HG02678 (cell line): ENCODE results near the gene NOL8.

ENCODE experiments used
- ATAC-seq: cut with Tn5 transposase; IDR thresholded peaks from one replicate; pipeline ENCODE4 v1.9.1; 2021; ENCODE audit warnings: mild to moderate bottlenecking, moderate library complexity; ENCODE audit not compliant: unreplicated experiment

NOL8 gene

GRCh38 chr9:92325269-92325990, at the start of gene NOL8, which contains the start of gene CENPP:
NOL8 (minus strand) TSS chr9:92325350; CDS start chr9:92324161, 1,189 bp downstream.
CENPP (plus strand) TSS chr9:92325953.
- ATAC-seq = peak; percentile 95

- ATAC-seq = no peak
These were observed 48.0 kb upstream of the NOL8 start for GRCh38 chr9:92373167-92373566.

GRCh38 chr9:92369075-92369474, 43.9 kb upstream of the NOL8 start:
- no peak for ATAC-seq

- no peak for ATAC-seq
These were observed 34.9 kb upstream of the NOL8 start for GRCh38 chr9:92360083-92360482.

- ATAC-seq = no peak
These were observed 34.3 kb upstream of the NOL8 start for GRCh38 chr9:92359394-92359995.

- ATAC-seq = no peak
These were observed 27.9 kb upstream of the NOL8 start for GRCh38 chr9:92353051-92353450.

- no peak for ATAC-seq
These were observed 25.6 kb upstream of the NOL8 start for GRCh38 chr9:92350740-92351133.

GRCh38 chr9:92349771-92350739, 24.9 kb upstream of the NOL8 start:
- no peak for ATAC-seq

GRCh38 chr9:92345582-92345981, 20.4 kb upstream of the NOL8 start:
- ATAC-seq = no peak

- ATAC-seq = no peak
These were observed 17.8 kb upstream of the NOL8 start for GRCh38 chr9:92342825-92343488.

- no peak for ATAC-seq
These were observed 16.4 kb upstream of the NOL8 start for GRCh38 chr9:92341578-92341977.

- no peak for ATAC-seq
These were observed 8.1 kb upstream of the NOL8 start for GRCh38 chr9:92333282-92333634.

- no peak for ATAC-seq
These were observed 7.6 kb upstream of the NOL8 start for GRCh38 chr9:92332577-92333281.

- no peak for ATAC-seq
These were observed 3.1 kb upstream of the NOL8 start for GRCh38 chr9:92328225-92328624.

GRCh38 chr9:92327283-92327850, 2.2 kb upstream of the NOL8 start:
- ATAC-seq = no peak

GRCh38 chr9:92325991-92326500, 896 bp upstream of the NOL8 start:
- ATAC-seq = no peak

GRCh38 chr9:92324889-92325268, 271 bp downstream of the NOL8 start:
- no peak for ATAC-seq

GRCh38 chr9:92324431-92324830, 719 bp downstream of the NOL8 start:
- no peak for ATAC-seq

- ATAC-seq = no peak
These were observed 9.7 kb downstream of the NOL8 start for GRCh38 chr9:92315456-92315855.

GRCh38 chr9:92313624-92314012, 11.5 kb downstream of the NOL8 start:
- no peak for ATAC-seq
